ENCODE measurements around the gene SMAD3.

SMAD3 gene

GRCh38 chr15:67087507-67088172, 22.2 kb downstream of the SMAD3 start:
- H3K9ac ChIP-seq (ENCODE audit: low read depth, low read length), result no peak overlapping the region
- peaks cover 47% of the 10 kb centered on the region for H3K4me1 ChIP-seq (ENCODE audit: insufficient read depth, low read length)
- H3K9me3 ChIP-seq (ENCODE audit: control insufficient read depth, insufficient read depth, low read length), result no peaks in the 10 kb centered on the region
- no peaks in the 10 kb centered on the region for H3K36me3 ChIP-seq (ENCODE audit: insufficient read depth, low read length)

GRCh38 chr15:67089217-67090193, 24.1 kb downstream of the SMAD3 start:
- no peak overlapping the region for H3K9ac ChIP-seq (ENCODE audit: low read depth, low read length)
- H3K4me1 ChIP-seq (ENCODE audit: insufficient read depth, low read length), result peaks cover 47% of the 10 kb centered on the region
- H3K36me3 ChIP-seq (ENCODE audit: insufficient read depth, low read length), result no peaks in the 10 kb centered on the region
- no peaks in the 10 kb centered on the region for H3K9me3 ChIP-seq (ENCODE audit: control insufficient read depth, insufficient read depth, low read length)

- Histone ChIP-seq H3K4me1 (ENCODE audit: insufficient read depth, low read length) (peaks cover 40% of the 10 kb centered on the region), H3K9me3 (ENCODE audit: control insufficient read depth, insufficient read depth, low read length) (no peaks in the 10 kb centered on the region), H3K36me3 (ENCODE audit: insufficient read depth, low read length) (no peaks in the 10 kb centered on the region), H3K9ac (ENCODE audit: low read depth, low read length) (no peak overlapping the region)
Observed at GRCh38 chr15:67090297-67091070, 25.1 kb downstream of the SMAD3 start.

GRCh38 chr15:67091071-67091979, 25.9 kb downstream of the SMAD3 start:
- Histone ChIP-seq H3K36me3 (ENCODE audit: insufficient read depth, low read length) (no peaks in the 10 kb centered on the region), H3K4me1 (ENCODE audit: insufficient read depth, low read length) (peaks cover 38% of the 10 kb centered on the region), H3K9ac (ENCODE audit: low read depth, low read length) (no peak overlapping the region), H3K9me3 (ENCODE audit: control insufficient read depth, insufficient read depth, low read length) (no peaks in the 10 kb centered on the region)

- Histone ChIP-seq H3K9me3 (ENCODE audit: control insufficient read depth, insufficient read depth, low read length) (no peaks in the 10 kb centered on the region), H3K4me1 (ENCODE audit: insufficient read depth, low read length) (peaks cover 32% of the 10 kb centered on the region), H3K36me3 (ENCODE audit: insufficient read depth, low read length) (no peaks in the 10 kb centered on the region), H3K9ac (ENCODE audit: low read depth, low read length) (no peak overlapping the region)
Observed at GRCh38 chr15:67091980-67092677, 26.7 kb downstream of the SMAD3 start.

- Histone ChIP-seq H3K9me3 (ENCODE audit: control insufficient read depth, insufficient read depth, low read length) (no peaks in the 10 kb centered on the region), H3K4me1 (ENCODE audit: insufficient read depth, low read length) (peaks cover 27% of the 10 kb centered on the region), H3K36me3 (ENCODE audit: insufficient read depth, low read length) (no peaks in the 10 kb centered on the region), H3K9ac (ENCODE audit: low read depth, low read length) (no peak overlapping the region)
Observed at GRCh38 chr15:67092752-67093503, 27.5 kb downstream of the SMAD3 start.

GRCh38 chr15:67093504-67093862, 28.1 kb downstream of the SMAD3 start:
- H3K9ac ChIP-seq (ENCODE audit: low read depth, low read length), result no peak overlapping the region
- H3K4me1 ChIP-seq (ENCODE audit: insufficient read depth, low read length), result peaks cover 27% of the 10 kb centered on the region
- H3K36me3 ChIP-seq (ENCODE audit: insufficient read depth, low read length), result no peaks in the 10 kb centered on the region
- H3K9me3 ChIP-seq (ENCODE audit: control insufficient read depth, insufficient read depth, low read length), result no peaks in the 10 kb centered on the region

GRCh38 chr15:67094001-67094826, 28.8 kb downstream of the SMAD3 start:
- no peaks in the 10 kb centered on the region for H3K36me3 ChIP-seq (ENCODE audit: insufficient read depth, low read length)
- H3K4me1 ChIP-seq (ENCODE audit: insufficient read depth, low read length), result peaks cover 27% of the 10 kb centered on the region
- no peaks in the 10 kb centered on the region for H3K9me3 ChIP-seq (ENCODE audit: control insufficient read depth, insufficient read depth, low read length)
- H3K9ac ChIP-seq (ENCODE audit: low read depth, low read length), result no peak overlapping the region

- Histone ChIP-seq H3K4me1 (ENCODE audit: insufficient read depth, low read length) (peaks cover 10% of the 10 kb centered on the region), H3K9me3 (ENCODE audit: control insufficient read depth, insufficient read depth, low read length) (no peaks in the 10 kb centered on the region), H3K36me3 (ENCODE audit: insufficient read depth, low read length) (no peaks in the 10 kb centered on the region), H3K9ac (ENCODE audit: low read depth, low read length) (no peak overlapping the region)
Observed at GRCh38 chr15:67095912-67096311, 30.5 kb downstream of the SMAD3 start.

- Histone ChIP-seq H3K4me1 (ENCODE audit: insufficient read depth, low read length) (peaks cover 2% of the 10 kb centered on the region; the same call in 1 of the 2 replicates), H3K36me3 (ENCODE audit: insufficient read depth, low read length) (no peaks in the 10 kb centered on the region), H3K9me3 (ENCODE audit: control insufficient read depth, insufficient read depth, low read length) (no peaks in the 10 kb centered on the region), H3K9ac (ENCODE audit: low read depth, low read length) (no peak overlapping the region)
Observed at GRCh38 chr15:67096546-67097294, 31.3 kb downstream of the SMAD3 start.

- H3K9me3 ChIP-seq (ENCODE audit: control insufficient read depth, insufficient read depth, low read length), result no peaks in the 10 kb centered on the region
- no peaks in the 10 kb centered on the region; the same call in 1 of the 2 replicates for H3K4me1 ChIP-seq (ENCODE audit: insufficient read depth, low read length)
- H3K36me3 ChIP-seq (ENCODE audit: insufficient read depth, low read length), result no peaks in the 10 kb centered on the region
- H3K9ac ChIP-seq (ENCODE audit: low read depth, low read length), result no peak overlapping the region
Observed at GRCh38 chr15:67097424-67097823, 32.0 kb downstream of the SMAD3 start.
